Stimulated activated CD4-positive, alpha-beta T cell treated with anti-CD3 and anti-CD28 coated beads, Interleukin-2, amount 100 ng/mL, for 4 hours (primary cell): ENCODE results near the gene SRP54.
"Not testable (repeated sequence)": the region's sequence is repeated elsewhere in the genome, so short reads cannot be mapped to it uniquely, and the experiment has no call there.

ENCODE experiments used
- DNase-seq: peaks from one replicate; pipeline ENCODE4 v3.0.0-alpha.2; 2020; ENCODE audit warnings: low read depth

SRP54 gene

GRCh38 chr14:35046751-35047536 is 64.2 kb downstream of the SRP54 start:
- peak; percentile 3 for DNase-seq

GRCh38 chr14:35047976-35048513 is 65.3 kb downstream of the SRP54 start:
- DNase-seq = no peak

- DNase-seq = no peak
Measured at GRCh38 chr14:35050652-35051051, 67.9 kb downstream of the SRP54 start.

GRCh38 chr14:35051796-35052195 is 69.0 kb downstream of the SRP54 start:
- DNase-seq = no peak

- no peak for DNase-seq
Measured at GRCh38 chr14:35052637-35053036, 69.8 kb downstream of the SRP54 start.

GRCh38 chr14:35061113-35061791 is 78.5 kb downstream of the SRP54 start:
- not testable (repeated sequence) for DNase-seq

GRCh38 chr14:35065731-35066130 is 82.9 kb downstream of the SRP54 start:
- not testable (repeated sequence) for DNase-seq

GRCh38 chr14:35068238-35069012 is 85.6 kb downstream of the SRP54 start:
- no peak for DNase-seq

- DNase-seq = no peak
Measured at GRCh38 chr14:35072226-35072625, 89.4 kb downstream of the SRP54 start.

GRCh38 chr14:35073486-35073885 is 90.7 kb downstream of the SRP54 start:
- no peak for DNase-seq

- DNase-seq = no peak
Measured at GRCh38 chr14:35078082-35078481, 95.3 kb downstream of the SRP54 start.
